DOHH2 (cell line): ENCODE results near the gene MEI4.

ENCODE experiments used
- EZH2phosphoT487 ChIP-seq: fragments of 200-600 bp; sonication (generic); IDR thresholded peaks from 2 replicates; pipeline ENCODE4 v1.6.1; 2017; ENCODE audit warnings: borderline replicate concordance, mild to moderate bottlenecking, antibody characterized with exemption, low read length, moderate library complexity, mixed read lengths
- TF ChIP-seq, protein P1 (sequence below): fragments of 200-600 bp; sonication (generic); IDR thresholded peaks from one replicate; pipeline ENCODE4 v1.5.1; 2014; ENCODE audit warnings: antibody characterized with exemption, mild to moderate bottlenecking, low read depth, low read length; ENCODE audit not compliant: poor library complexity, severe bottlenecking

DNA sequence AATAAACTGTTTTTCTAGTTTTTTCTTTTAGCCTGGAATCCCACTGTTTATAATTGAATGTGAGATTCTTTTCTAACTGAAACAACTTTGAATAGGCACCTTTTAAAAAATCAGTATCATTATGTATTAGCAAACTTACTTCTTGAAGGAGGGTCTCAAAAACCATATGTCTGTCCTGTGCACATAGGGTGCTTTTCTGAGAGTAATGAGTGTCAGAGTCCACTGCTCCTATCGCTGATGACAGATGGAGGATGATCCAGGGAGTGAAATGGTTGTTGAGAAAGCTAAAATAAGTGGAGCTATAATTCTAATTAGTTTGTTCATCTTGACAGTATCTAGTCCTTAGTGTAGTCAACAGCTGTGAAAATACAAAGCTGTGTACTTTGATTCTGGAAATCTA, 35.8 kb downstream of the MEI4 start:
- TF ChIP-seq, protein P1, sequence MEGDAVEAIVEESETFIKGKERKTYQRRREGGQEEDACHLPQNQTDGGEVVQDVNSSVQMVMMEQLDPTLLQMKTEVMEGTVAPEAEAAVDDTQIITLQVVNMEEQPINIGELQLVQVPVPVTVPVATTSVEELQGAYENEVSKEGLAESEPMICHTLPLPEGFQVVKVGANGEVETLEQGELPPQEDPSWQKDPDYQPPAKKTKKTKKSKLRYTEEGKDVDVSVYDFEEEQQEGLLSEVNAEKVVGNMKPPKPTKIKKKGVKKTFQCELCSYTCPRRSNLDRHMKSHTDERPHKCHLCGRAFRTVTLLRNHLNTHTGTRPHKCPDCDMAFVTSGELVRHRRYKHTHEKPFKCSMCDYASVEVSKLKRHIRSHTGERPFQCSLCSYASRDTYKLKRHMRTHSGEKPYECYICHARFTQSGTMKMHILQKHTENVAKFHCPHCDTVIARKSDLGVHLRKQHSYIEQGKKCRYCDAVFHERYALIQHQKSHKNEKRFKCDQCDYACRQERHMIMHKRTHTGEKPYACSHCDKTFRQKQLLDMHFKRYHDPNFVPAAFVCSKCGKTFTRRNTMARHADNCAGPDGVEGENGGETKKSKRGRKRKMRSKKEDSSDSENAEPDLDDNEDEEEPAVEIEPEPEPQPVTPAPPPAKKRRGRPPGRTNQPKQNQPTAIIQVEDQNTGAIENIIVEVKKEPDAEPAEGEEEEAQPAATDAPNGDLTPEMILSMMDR, result no peak
- no peak for TF ChIP-seq EZH2phosphoT487
